Putamen (tissue), 1 donor: ENCODE measurements around the gene ERGIC2.

Experiments used
- DNase-seq: peaks from one replicate; pipeline ENCODE4 v3.0.0-alpha.2; 2016; ENCODE audit warnings: low spot score

The ERGIC2 gene

DNA sequence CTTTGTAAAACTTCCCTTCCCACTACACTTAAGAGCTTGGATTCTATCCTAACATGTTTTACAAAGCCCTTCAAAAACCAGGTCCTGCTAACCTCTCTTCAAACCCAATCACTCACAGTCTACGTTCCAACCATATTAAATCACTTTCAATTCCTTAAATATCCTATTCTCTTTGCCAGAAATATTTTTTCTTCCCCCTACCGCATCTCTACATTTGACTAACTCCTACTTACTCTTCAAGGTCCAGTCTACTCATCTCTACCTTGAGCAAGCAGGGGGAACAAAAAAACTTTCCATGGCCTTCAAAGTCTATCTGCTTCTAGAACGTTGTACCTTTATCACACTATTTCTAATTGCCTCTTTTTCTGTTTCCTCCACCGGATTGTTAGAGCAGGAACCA lies 6.1 kb downstream of the ERGIC2 start:
- DNase-seq: no peak

DNA sequence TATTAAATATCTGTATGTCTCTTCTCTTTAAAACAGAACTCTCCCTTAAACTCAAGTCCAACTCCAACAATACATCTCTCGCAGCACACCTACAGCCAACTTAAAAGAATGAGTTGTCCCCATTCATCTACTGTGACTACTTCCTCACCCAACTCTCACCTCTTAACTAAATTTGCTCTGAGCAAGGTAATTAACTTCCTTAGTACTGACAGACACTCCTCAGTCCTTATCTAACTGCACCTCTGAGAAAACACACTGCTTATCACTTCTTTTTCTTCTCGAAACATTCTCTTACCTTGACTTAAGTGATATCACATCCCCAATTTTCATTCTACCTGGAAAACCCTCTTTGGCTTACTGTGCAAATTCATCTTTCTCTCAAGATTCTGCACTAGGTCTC lies 7.0 kb downstream of the ERGIC2 start:
- DNase-seq: no peak

DNA sequence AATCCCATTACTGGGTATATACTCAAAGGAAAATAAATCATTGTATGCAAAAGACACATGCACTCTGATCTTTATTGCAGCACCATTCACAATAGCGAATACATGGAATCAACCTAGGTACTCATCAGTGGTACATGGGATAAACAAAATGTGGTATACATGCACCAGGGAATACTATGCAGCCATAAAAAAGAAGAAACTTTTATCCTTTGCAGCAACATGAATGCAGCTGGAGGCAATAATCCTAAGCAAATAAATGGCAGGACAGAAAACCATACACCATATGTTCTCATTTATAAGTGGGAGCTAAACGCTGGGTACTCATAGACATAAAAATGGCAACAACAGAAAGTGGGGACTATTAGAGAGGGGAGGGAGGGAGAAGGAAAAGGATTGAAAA lies 15.9 kb downstream of the ERGIC2 start:
- no peak for DNase-seq

GRCh38 chr12:29354954-29355353 lies 26.0 kb downstream of the ERGIC2 start:
- DNase-seq: no peak

GRCh38 chr12:29350080-29350479 lies 30.9 kb downstream of the ERGIC2 start:
- DNase-seq: no peak

- DNase-seq: no peak
Measured at GRCh38 chr12:29346769-29347421, 34.1 kb downstream of the ERGIC2 start.

DNA sequence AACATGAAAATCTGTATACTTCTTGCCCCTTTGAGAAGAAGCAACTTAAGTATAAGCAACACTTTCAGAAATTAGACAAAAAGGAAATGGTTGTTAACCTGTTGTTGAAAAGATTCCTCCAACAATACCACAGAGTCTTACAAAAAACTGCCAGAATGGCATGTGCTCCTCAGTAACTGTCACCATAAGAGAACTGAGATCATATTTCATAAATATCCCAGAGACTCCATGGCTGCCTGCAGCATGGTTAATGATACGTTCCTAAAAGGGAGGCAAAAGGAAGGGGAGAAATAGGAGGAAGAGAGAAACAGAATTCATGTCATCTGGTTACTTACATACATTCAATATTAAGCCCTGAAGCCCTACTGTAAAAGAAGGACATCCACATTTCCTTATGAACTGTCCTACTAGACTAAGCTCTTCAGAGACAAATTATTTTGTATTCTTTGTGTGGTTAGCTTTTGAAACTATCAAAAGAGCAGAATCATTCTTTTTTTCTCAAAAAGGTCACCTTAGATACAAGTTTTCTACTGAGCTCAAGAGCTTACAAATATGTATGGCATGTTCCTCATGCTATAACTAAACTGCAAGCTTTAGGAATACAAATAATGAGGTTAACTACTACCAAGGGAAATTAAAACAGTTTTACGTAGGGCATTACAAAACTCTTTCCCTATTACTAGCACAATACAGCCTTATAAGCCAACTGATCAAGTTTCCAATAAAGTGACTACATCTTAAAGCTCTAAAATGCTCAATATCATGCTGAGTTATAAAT lies 37.8 kb downstream of the ERGIC2 start:
- DNase-seq: no peak

- no peak for DNase-seq
Measured at GRCh38 chr12:29337325-29337724, 43.6 kb downstream of the ERGIC2 start.

- DNase-seq: no peak
Measured at GRCh38 chr12:29334937-29335336, 46.0 kb downstream of the ERGIC2 start.

GRCh38 chr12:29333178-29333577 lies 47.8 kb downstream of the ERGIC2 start:
- DNase-seq: no peak

GRCh38 chr12:29329411-29329810 lies 51.6 kb downstream of the ERGIC2 start:
- no peak for DNase-seq

DNA sequence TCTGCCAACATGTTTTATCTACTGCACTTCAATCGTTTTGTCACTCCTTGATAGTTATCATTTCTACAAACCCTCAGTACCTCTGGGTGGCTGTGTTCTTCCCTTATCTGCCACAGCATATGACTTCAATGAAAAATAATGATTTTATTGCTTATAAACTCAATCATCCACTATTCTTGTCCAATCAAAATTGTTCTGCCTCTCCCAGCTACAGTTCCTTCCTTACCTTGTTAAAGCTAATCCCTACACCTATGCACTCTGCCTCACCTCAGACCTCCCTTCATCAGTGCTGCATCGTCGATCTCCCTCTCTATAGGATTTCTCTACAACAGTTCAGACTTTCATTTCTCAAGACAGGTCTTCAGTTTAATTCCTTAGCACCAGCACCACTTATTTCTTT lies 58.8 kb downstream of the ERGIC2 start:
- DNase-seq: no peak

- no peak for DNase-seq
Measured at GRCh38 chr12:29320295-29321085, 60.5 kb downstream of the ERGIC2 start.

- DNase-seq: peak; percentile 86
Measured at GRCh38 chr12:29317556-29318363, 63.2 kb downstream of the ERGIC2 start.

DNA sequence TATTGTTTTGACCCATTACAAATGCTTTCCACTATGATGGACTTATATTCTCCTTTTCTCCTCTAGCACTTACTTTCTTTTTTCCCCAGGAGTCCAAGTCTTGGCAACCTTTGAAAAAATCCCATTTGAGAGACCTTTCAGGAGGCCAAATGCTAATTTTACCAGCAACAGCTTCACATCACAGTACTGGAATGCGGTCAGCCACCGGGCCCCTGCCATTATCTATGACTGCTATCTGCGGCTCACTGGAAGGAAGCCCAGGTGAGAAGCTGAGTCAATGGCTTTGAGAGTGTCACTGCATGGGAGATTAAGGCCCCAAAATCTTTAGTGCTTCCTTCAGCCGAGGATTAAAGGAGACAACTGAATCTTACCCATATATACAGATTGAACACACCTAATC lies 64.2 kb downstream of the ERGIC2 start:
- no peak for DNase-seq

GRCh38 chr12:29314416-29314815 lies 66.6 kb downstream of the ERGIC2 start:
- peak; percentile 77 for DNase-seq

GRCh38 chr12:29310899-29311298 lies 70.1 kb downstream of the ERGIC2 start:
- DNase-seq: no peak

DNA sequence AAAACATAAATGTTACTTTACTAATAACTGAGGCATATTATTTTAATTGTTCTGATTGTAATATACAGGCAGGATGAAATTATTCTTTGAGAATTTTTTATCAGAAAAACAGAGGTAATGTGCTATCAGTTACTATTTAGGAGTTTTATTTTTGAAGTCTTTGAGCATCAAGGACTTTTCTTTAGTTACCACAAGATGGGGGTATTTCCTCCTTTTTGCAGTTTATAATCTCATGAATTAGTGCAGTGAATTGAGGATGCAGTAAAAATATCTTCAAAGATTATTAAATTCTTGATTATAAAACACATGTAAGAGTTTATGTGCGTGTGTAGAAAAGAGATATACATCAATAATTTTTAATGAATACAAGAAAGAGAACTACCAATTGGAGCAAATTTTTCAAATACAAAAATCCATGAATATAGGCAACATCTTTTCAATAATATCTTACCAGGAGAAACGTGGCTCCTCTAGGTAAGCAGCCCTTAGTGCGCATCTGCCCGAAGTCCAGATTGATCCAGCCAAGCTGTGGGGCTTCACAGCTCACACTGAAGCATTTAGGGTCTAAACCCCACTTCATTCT lies 71.6 kb downstream of the ERGIC2 start:
- DNase-seq: no peak

DNA sequence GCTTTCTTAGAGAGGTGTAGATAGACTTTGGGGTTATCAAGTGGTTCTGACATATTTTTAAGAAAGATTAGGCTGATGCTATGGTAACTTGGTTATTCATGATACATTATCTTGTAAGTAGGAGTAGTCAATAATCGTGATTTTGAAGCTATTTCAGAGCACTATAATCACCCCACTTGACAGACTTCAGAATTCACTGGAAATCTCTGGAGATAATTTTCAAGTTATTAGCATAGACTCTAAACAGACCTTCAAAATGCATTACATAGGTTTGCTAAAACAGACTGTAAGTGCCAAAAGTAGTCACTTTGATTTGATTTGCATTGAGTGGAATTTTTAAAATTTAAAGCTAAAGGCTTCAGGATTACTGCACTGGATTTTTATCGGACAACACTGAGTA lies 74.3 kb downstream of the ERGIC2 start:
- peak; percentile 41 for DNase-seq

- no peak for DNase-seq
Measured at GRCh38 chr12:29306266-29306665, 74.7 kb downstream of the ERGIC2 start.

DNA sequence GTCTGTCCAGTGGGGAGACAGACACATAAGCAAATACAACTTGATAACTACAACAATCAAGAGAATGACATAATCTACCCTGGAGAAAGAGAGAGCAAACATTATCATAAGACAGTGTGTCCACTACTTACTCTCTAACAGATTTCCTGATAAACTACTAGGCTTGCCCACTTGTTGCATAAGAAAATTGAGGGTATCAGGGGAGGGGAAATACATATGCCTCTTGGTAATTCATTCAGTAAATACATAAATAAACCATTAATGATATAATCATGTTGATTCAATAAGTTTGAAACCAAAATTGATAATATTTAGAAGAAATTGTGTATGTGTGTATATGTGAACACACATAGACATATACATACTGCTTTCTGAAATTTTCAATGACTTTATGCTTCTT lies 76.6 kb downstream of the ERGIC2 start:
- no peak for DNase-seq

DNA sequence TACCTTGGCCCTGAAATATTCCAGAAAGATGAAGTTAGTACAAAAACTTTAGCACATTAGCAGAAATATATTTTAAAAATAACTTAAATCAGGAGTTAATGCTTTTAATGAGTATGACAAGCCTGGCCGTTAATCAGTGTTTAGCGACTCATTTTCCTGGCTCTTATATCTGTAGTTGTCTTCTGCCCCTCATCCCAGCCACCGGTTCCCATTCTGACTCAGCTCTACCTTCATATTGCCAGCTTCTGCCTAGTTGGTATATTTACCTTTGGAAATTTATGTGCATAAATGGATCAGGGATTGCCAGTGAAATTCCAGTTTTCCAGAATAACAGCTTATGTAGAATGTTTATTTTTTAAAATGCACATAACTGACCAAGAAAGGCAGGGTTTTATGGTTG lies 79.9 kb downstream of the ERGIC2 start:
- no peak for DNase-seq
